Measurements from ENCODE around the gene TSACC. TPM values are rescaled to one million over a fixed set of nuclear protein-coding genes. Genes with fewer than 3 reads are reported as not detected.
"Not testable (repeated sequence)": the region's sequence is repeated elsewhere in the genome, so short reads cannot be mapped to it uniquely, and the experiment has no call there.

The TSACC gene
- total RNA-seq, 1 experiment from 2014 or later, result 0.51 TPM

DNA sequence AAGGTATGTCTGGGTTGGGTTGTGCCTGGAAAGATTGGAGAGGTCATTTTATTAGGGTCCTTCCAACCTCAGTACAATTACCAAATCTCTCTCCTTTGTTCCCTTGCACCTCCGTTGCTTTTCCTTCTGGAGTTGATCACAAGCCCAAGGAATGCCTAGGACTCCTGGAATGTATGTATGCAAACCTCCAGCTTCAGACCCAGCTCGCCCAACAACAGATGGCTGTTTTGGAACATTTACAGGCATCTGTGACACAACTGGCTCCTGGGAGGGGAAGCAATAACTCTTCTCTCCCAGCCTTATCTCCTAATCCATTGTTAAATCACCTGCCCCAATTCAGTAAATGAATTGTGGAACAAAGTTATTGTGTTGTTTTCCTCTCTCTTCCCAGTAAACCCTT, 8.3 kb downstream of the TSACC start:
- Histone ChIP-seq H3K27me3 (ENCODE audit: low read length) (no peaks in the 10 kb centered on the region), H3K4me1 (ENCODE audit: insufficient read depth, low read length) (no peaks in the 10 kb centered on the region), H3K27ac (ENCODE audit: low read length) (no peak overlapping the region), H3K79me2 (ENCODE audit: low read length) (no peaks in the 10 kb centered on the region), H3K9ac (ENCODE audit: low read length) (no peak overlapping the region), H3K9me2 (replicated peaks; ENCODE audit: low read length) (no peaks in the 10 kb centered on the region), H3K4me2 (ENCODE audit: low read length) (no peak overlapping the region), H3K36me3 (ENCODE audit: low read depth, low read length) (no peaks in the 10 kb centered on the region), H4K20me1 (ENCODE audit: low read length) (no peaks in the 10 kb centered on the region), H2AFZ (ENCODE audit: low read length) (no peak overlapping the region), H3F3A (ENCODE audit: low read length, unreplicated experiment) (no peaks in the 10 kb centered on the region), H3K4me3 (ENCODE audit: low read length) (no peak overlapping the region), H3K9me3 (ENCODE audit: low read length) (no peaks in the 10 kb centered on the region)
- BruUV-seq (replicated peaks), result no TSS peak
- no peak for DNase-seq
- ChIA-PET POLR2A (ENCODE audit: unreplicated experiment) (no interaction called here), CTCF (no interaction called here)
- ATAC-seq, result no peak
- TF ChIP-seq EZH2phosphoT487 (IDR thresholded peaks at IDR 0.05; ENCODE audit: borderline replicate concordance, low read length) (no peak), EZH2 (IDR thresholded peaks at IDR 0.05; ENCODE audit: low read length, unreplicated experiment) (no peak)
- TF ChIP-seq, protein P1, sequence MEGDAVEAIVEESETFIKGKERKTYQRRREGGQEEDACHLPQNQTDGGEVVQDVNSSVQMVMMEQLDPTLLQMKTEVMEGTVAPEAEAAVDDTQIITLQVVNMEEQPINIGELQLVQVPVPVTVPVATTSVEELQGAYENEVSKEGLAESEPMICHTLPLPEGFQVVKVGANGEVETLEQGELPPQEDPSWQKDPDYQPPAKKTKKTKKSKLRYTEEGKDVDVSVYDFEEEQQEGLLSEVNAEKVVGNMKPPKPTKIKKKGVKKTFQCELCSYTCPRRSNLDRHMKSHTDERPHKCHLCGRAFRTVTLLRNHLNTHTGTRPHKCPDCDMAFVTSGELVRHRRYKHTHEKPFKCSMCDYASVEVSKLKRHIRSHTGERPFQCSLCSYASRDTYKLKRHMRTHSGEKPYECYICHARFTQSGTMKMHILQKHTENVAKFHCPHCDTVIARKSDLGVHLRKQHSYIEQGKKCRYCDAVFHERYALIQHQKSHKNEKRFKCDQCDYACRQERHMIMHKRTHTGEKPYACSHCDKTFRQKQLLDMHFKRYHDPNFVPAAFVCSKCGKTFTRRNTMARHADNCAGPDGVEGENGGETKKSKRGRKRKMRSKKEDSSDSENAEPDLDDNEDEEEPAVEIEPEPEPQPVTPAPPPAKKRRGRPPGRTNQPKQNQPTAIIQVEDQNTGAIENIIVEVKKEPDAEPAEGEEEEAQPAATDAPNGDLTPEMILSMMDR (conservative IDR thresholded peaks at IDR 0.05; ENCODE audit: low read depth, low read length), result no peak
- intact Hi-C loops (cut with micrococcal nuclease), result loop anchor here (1.0 kb wide), 1 partner anchor 14 kb away; no protein-coding TSS in a partner anchor

DNA sequence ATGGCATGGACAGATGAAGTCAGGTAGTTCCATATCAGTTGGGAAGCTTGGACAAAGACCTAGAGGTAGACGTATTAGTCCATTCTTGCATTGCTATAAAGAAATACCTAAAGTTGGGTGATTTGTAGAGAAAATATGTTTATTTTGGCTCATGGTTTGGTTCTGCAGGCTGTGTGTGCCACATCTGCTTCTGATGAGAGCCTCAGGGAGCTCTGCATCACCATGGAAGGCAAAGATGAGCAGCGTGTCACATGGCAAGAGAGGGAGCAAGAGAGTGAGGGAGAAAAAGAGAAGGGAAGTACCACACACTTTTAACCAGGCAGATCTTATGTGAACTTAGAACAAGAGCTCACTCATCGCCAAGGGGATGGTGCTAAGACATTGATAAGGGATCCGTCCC, 9.0 kb downstream of the TSACC start:
- H3K27ac ChIP-seq (ENCODE audit: low read length), result no peak overlapping the region
- CTCF ChIA-PET, result no interaction called here

DNA sequence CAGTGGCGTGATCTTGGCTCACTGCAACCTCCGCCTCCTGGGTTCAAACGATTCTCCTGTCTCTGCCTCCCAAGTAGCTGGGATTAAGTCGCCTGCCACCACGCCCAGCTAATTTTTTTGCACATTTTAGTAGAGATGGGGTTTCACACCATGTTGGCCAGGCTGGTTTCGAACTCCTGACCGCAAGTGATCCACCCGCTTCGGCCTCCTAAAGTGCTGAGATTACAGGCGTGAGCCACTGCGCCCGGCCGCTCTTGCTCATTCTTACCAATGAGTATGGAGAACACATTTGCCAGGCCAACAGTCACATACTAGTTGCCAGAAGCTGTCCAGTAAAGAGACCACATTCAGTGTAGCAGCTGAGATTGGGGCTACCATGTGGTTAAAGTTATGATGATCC, 14.2 kb downstream of the TSACC start:
- DNase-seq; ATAC-seq; H3K79me2 ChIP-seq (ENCODE audit: low read length); H3K4me1 ChIP-seq (ENCODE audit: insufficient read depth, low read length); H2AFZ ChIP-seq (ENCODE audit: low read length); H3K27ac ChIP-seq (ENCODE audit: low read length); POLR2A ChIA-PET (ENCODE audit: unreplicated experiment); H3K4me3 ChIP-seq (ENCODE audit: low read length); H3K27me3 ChIP-seq (ENCODE audit: low read length); BruUV-seq (replicated peaks); H3K9me2 ChIP-seq (replicated peaks; ENCODE audit: low read length); H3K4me2 ChIP-seq (ENCODE audit: low read length); intact Hi-C loops (cut with micrococcal nuclease); H3F3A ChIP-seq (ENCODE audit: low read length, unreplicated experiment); H3K36me3 ChIP-seq (ENCODE audit: low read depth, low read length); H3K9me3 ChIP-seq (ENCODE audit: low read length); H4K20me1 ChIP-seq (ENCODE audit: low read length); H3K9ac ChIP-seq (ENCODE audit: low read length): not testable (repeated sequence)
- CTCF ChIA-PET, result interaction anchor here (0.7 kb wide), 1 partner anchor 33 kb away, joined by 10 read pairs; no protein-coding TSS in a partner anchor

More for the DNA sequence above, 9.0 kb downstream of the TSACC start:
- H3K9ac ChIP-seq (ENCODE audit: low read length), result no peak overlapping the region
- no peaks in the 10 kb centered on the region for H3K4me1 ChIP-seq (ENCODE audit: insufficient read depth, low read length)
- BruUV-seq (replicated peaks), result no TSS peak
- ATAC-seq, result no peak
- H3K9me3 ChIP-seq (ENCODE audit: low read length), result no peaks in the 10 kb centered on the region
- no peaks in the 10 kb centered on the region for H3K9me2 ChIP-seq (replicated peaks; ENCODE audit: low read length)
- intact Hi-C loops (cut with micrococcal nuclease), result loop anchor here (1.0 kb wide), 1 partner anchor 15 kb away; no protein-coding TSS in a partner anchor
- H4K20me1 ChIP-seq (ENCODE audit: low read length), result no peaks in the 10 kb centered on the region
- no peaks in the 10 kb centered on the region for H3K27me3 ChIP-seq (ENCODE audit: low read length)
- no peaks in the 10 kb centered on the region for H3K79me2 ChIP-seq (ENCODE audit: low read length)
- TF ChIP-seq, protein P1 (conservative IDR thresholded peaks at IDR 0.05; ENCODE audit: low read depth, low read length), result no peak
- TF ChIP-seq EZH2phosphoT487 (IDR thresholded peaks at IDR 0.05; ENCODE audit: borderline replicate concordance, low read length), result no peak
- TF ChIP-seq EZH2 (IDR thresholded peaks at IDR 0.05; ENCODE audit: low read length, unreplicated experiment), result no peak
- no peak overlapping the region for H3K4me2 ChIP-seq (ENCODE audit: low read length)
- H2AFZ ChIP-seq (ENCODE audit: low read length), result no peak overlapping the region
- no peak for DNase-seq
- no peaks in the 10 kb centered on the region for H3F3A ChIP-seq (ENCODE audit: low read length, unreplicated experiment)
- no peaks in the 10 kb centered on the region for H3K36me3 ChIP-seq (ENCODE audit: low read depth, low read length)
- no peak overlapping the region for H3K4me3 ChIP-seq (ENCODE audit: low read length)
- POLR2A ChIA-PET (ENCODE audit: unreplicated experiment), result no interaction called here
